Stimulated activated CD4-positive, alpha-beta T cell treated with anti-CD3 and anti-CD28 coated beads, Interleukin-4, amount 100 ng/mL, for 1 hour (primary cell): Measurements from ENCODE around the gene TEX54.
"Not testable (repeated sequence)": the region's sequence is repeated elsewhere in the genome, so short reads cannot be mapped to it uniquely, and the experiment has no call there.

ENCODE experiments used
- DNase-seq: peaks from one replicate; pipeline ENCODE4 v3.0.0-alpha.2; 2020

Gene TEX54

GRCh38 chr11:62832336-62833234 is at the start of gene TEX54:
Gene TEX54 (minus strand): TSS chr11:62832841.
- DNase-seq = no peak

GRCh38 chr11:62882431-62882749 is 49.7 kb upstream of the TEX54 start:
- DNase-seq = no peak

- peak; percentile 93 for DNase-seq
Observed at GRCh38 chr11:62881579-62882430, 49.2 kb upstream of the TEX54 start.

GRCh38 chr11:62880803-62881578 is 48.4 kb upstream of the TEX54 start, which contains the start of gene SLC3A2:
Gene SLC3A2 (plus strand): TSS chr11:62880896. CDS start chr11:62881024, 128 bp downstream.
- peak; percentile 85 for DNase-seq

- no peak for DNase-seq
Observed at GRCh38 chr11:62880231-62880802, 47.7 kb upstream of the TEX54 start.

- DNase-seq = no peak
Observed at GRCh38 chr11:62879235-62879978, 46.8 kb upstream of the TEX54 start.

GRCh38 chr11:62876712-62877111 is 44.1 kb upstream of the TEX54 start:
- no peak for DNase-seq

- DNase-seq = no peak
Observed at GRCh38 chr11:62875698-62876478, 43.2 kb upstream of the TEX54 start.

- DNase-seq = no peak
Observed at GRCh38 chr11:62874851-62875250, 42.2 kb upstream of the TEX54 start.

- no peak for DNase-seq
Observed at GRCh38 chr11:62865635-62866034, 33.0 kb upstream of the TEX54 start.

- no peak for DNase-seq
Observed at GRCh38 chr11:62863687-62864335, 31.2 kb upstream of the TEX54 start.

- not testable (repeated sequence) for DNase-seq
Observed at GRCh38 chr11:62861564-62862192, 29.0 kb upstream of the TEX54 start.

GRCh38 chr11:62860835-62861563 is 28.4 kb upstream of the TEX54 start:
- no peak for DNase-seq

GRCh38 chr11:62859281-62859703 is 26.7 kb upstream of the TEX54 start:
- DNase-seq = not testable (repeated sequence)

- no peak for DNase-seq
Observed at GRCh38 chr11:62858201-62858600, 25.6 kb upstream of the TEX54 start.

- DNase-seq = no peak
Observed at GRCh38 chr11:62857541-62857982, 24.9 kb upstream of the TEX54 start.

GRCh38 chr11:62856333-62856895 is 23.8 kb upstream of the TEX54 start:
- DNase-seq = no peak

- peak; percentile 96 for DNase-seq
Observed at GRCh38 chr11:62855571-62856332, 23.1 kb upstream of the TEX54 start.
